ENCODE data around the gene ARPC1B. TPM values are rescaled to one million over a fixed set of nuclear protein-coding genes. Genes with fewer than 3 reads are reported as not detected.
"Not testable (repeated sequence)": the region's sequence is repeated elsewhere in the genome, so short reads cannot be mapped to it uniquely, and the experiment has no call there.

Gene ARPC1B
- total and polyA plus RNA-seq, 5 donors: 35.5 to 65.1 (median 52.9) TPM

DNA sequence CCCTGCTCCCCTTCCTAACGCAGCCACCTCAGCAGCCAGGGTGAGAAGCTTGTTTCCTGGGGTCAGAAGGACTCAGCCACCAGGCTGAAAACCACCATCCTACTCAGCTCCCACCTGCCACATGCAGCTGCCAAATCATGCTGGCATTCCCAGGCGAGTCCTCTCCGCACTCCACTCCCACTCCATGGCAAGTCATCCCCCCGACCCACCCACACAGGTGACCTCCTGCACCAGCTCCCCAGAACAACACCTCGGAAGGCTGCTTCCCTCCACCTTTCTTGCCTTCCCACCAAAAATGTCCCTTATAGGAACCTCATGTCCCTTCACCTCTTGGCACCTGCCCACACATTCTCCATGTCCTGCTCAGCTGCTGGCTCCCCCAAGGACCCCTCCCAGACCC is 29.2 kb downstream of the ARPC1B start:
- intact Hi-C loops (cut with DNase I): no loop called here
- no peaks in the 10 kb centered on the region for H3K27me3 ChIP-seq (ENCODE audit: control insufficient read depth, insufficient read depth)
- no peak overlapping the region for H3K27ac ChIP-seq (ENCODE audit: low read length)
- 93% methylated on average over 5 of the region's 5 CpGs for WGBS
- peaks cover 3% of the 10 kb centered on the region for H3K4me1 ChIP-seq (ENCODE audit: control insufficient read depth, insufficient read depth, low read length)
- H3K9me3 ChIP-seq (ENCODE audit: control insufficient read depth, low read length): no peaks in the 10 kb centered on the region
- ATAC-seq (no peak), DNase-seq (peak in 2 of 3 donors; percentile 33 to 35)
- no peak overlapping the region for H3K4me3 ChIP-seq (ENCODE audit: low read length)

DNA sequence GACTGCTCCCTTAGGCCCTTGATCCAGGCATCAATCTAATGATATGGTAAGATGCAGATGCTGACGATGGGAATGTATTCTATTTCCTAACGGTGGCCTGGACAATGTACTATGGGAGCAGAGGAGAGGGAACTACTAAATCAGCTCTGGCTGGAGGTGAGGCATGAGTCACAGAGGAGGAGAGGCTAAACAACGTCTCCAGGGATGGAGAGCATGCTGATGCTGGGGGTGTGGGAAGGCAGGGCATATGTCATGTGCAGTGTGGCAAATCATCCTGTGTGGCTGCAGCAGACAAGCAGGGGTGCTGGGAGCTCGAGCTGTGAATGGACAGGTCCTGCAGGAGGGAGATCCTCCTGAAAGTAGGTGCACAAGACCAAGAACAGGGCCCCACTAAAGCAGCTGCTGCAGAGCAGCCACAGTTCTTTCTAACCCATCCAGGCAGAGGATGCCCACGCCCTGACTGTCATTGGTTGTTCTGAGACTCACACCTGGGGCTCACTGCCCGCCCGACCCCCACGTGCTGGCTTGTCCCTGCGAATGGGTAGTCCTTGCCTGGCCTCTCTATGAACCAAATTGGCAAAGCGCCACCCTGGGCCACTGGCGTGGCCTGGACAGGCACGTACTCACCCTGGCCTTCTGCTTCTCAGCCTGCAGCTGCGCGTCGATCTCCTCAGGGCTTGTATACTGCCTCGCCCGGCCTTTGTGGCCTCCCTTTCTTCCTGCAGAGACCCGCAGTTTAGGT is 29.9 kb downstream of the ARPC1B start:
- 78% methylated on average over 18 of the region's 18 CpGs for WGBS
- intact Hi-C loops (cut with DNase I): no loop called here
- Histone ChIP-seq H3K4me3 (ENCODE audit: low read length) (no peak overlapping the region), H3K4me1 (ENCODE audit: control insufficient read depth, insufficient read depth, low read length) (peaks cover 3% of the 10 kb centered on the region), H3K27me3 (ENCODE audit: control insufficient read depth, insufficient read depth) (no peaks in the 10 kb centered on the region), H3K27ac (ENCODE audit: low read length) (no peak overlapping the region), H3K9me3 (ENCODE audit: control insufficient read depth, low read length) (no peaks in the 10 kb centered on the region)
- DNase-seq (peak in 2 of 3 donors; percentile 58 to 67), ATAC-seq (no peak)

DNA sequence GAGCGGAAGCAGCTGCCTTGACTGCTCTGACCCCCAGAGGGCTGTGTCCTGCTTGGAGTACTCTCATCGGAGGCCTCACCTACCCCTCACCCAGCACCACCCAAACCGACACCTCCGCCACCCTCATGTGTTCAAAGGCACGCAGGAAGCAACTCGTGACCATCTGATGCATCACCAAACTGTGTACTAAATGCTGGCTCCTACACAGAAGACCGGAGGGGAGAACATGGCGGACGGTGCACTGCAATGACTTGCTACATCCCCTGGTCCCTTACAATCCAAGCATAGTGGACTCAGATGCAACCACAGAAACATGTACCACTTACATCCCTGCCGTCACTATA is 30.4 kb downstream of the ARPC1B start:
- ATAC-seq: no peak
- H3K9me3 ChIP-seq (ENCODE audit: control insufficient read depth, low read length): no peaks in the 10 kb centered on the region
- no peak overlapping the region for H3K27ac ChIP-seq (ENCODE audit: low read length)
- no peak overlapping the region for H3K4me3 ChIP-seq (ENCODE audit: low read length)
- DNase-seq: peak in 2 of 3 donors; percentile 41 to 51
- H3K4me1 ChIP-seq (ENCODE audit: control insufficient read depth, insufficient read depth, low read length): peaks cover 6% of the 10 kb centered on the region
- intact Hi-C loops (cut with DNase I): no loop called here
- 93% methylated on average over 10 of the region's 10 CpGs for WGBS
- H3K27me3 ChIP-seq (ENCODE audit: control insufficient read depth, insufficient read depth): no peaks in the 10 kb centered on the region

DNA sequence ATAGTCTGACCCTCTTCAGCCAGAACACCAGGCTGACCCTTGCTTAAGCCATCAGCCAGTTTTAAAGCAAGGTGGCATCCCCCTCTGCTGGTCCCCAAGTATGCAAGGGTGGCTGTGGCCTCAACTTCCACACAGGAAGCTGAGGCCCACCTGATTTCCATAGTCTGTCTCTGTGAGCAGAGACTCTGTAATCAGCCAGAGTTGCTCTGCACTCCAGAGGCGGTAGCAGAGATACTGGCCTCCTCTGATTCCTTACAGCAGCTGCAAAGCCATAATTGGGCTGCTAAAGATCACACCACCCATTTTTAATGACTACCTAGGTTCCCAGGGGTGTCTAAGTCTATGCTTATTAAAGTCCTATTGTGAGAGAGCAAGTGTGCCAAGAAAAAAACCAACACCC is 32.0 kb downstream of the ARPC1B start:
- Histone ChIP-seq H3K27ac (ENCODE audit: low read length) (no peak overlapping the region), H3K4me1 (ENCODE audit: control insufficient read depth, insufficient read depth, low read length) (peaks cover 7% of the 10 kb centered on the region)
- 66% methylated on average over 1 of the region's 1 CpG for WGBS

DNA sequence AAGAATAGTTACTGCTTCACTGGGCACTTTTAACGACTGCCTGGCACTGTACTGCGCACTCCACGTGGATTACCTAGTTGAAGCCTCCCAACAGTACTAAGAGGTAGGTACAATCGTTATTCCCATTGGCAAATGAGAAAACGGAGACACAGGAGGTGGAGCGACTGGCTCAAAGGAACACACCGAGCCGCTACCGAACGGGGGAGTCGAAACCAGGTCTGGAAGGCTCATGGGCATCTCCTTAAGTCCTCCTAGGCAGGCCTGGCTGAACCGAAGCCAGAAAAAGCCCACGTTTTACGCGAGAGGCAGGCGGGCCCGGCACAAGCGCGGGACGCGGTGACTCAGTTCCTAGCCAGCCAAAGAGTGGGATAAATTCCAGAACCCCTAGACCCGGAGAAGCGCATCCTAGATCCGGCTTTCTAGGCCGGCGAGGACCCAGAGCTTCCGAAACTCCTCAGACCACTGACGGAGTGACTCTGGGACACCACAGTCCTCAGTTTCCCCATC is 33.4 kb downstream of the ARPC1B start:
- H3K4me1 ChIP-seq (ENCODE audit: control insufficient read depth, insufficient read depth, low read length): peaks cover 7% of the 10 kb centered on the region
- DNase-seq (peak; percentile 71 to 79 (median 75)), ATAC-seq (peak; percentile 8 to 71)
- H3K9me3 ChIP-seq (ENCODE audit: control insufficient read depth, low read length): no peaks in the 10 kb centered on the region
- H3K27me3 ChIP-seq (ENCODE audit: control insufficient read depth, insufficient read depth): no peaks in the 10 kb centered on the region
- H3K4me3 ChIP-seq (ENCODE audit: low read length): peak overlapping the region; percentile 97
- WGBS: under 1% methylated on average over 28 of the region's 28 CpGs
- H3K27ac ChIP-seq (ENCODE audit: low read length): peak overlapping the region; percentile 99
- intact Hi-C loops (cut with DNase I): no loop called here

More for the DNA sequence above, 32.0 kb downstream of the ARPC1B start:
- intact Hi-C loops (cut with DNase I): no loop called here
- Histone ChIP-seq H3K27me3 (ENCODE audit: control insufficient read depth, insufficient read depth) (no peaks in the 10 kb centered on the region), H3K9me3 (ENCODE audit: control insufficient read depth, low read length) (no peaks in the 10 kb centered on the region), H3K4me3 (ENCODE audit: low read length) (no peak overlapping the region)
- ATAC-seq: no peak
- peak in 1 of 3 donors; percentile 4 for DNase-seq

DNA sequence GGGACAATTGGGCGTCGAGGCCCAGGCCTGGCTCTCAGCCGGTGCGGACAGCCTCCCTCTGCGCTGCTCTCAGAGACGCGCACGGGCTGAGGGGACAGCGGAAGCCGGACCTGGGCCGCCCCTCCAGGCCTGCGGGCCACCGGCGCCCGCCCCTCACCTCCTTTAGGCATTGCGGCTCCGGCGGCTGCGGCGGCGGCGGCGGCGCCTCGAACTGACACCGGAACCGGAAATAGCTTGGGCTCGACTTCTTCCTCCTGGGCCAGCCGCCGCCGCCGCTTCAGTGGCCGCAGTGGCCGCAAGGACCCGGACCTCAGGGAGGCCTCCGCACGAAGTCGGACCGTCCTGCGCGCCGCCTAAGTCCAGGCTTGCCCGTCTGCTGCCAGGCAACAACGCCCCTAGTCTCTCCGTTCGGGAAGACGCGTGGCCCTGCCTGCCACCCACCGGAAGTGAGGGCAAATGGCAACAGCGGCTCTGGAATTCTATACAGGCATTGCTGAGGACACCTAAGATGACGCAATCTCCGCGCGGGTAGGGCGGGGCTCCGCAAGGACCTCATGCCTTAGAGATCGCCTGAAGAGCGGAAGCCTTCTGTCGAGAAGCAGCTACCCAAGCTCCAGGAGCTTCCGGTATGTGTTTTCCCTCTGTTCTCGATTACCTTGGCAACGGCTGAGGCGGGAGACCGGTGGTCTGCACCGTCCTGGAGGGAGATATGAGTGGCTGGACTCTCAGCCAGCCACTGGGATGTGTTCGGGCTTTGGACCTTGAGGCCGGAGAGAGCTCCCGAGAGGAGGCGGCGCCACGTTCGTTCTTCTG is 34.1 kb downstream of the ARPC1B start, which contains the start of the genes BUD31 and PDAP1:
Gene BUD31 (plus strand): TSS at position 591 of the 813 bp plus-strand sequence. CDS start 2,124 bp downstream, outside the sequence.
Gene PDAP1 (minus strand): TSS at position 219 of the 813 bp plus-strand sequence. CDS start 49 bp downstream, at position 170.
- ATAC-seq: peak; percentile 95 to 96
- under 1% methylated on average over 72 of the region's 72 CpGs for WGBS
- intact Hi-C loops (cut with DNase I): no loop called here

DNA sequence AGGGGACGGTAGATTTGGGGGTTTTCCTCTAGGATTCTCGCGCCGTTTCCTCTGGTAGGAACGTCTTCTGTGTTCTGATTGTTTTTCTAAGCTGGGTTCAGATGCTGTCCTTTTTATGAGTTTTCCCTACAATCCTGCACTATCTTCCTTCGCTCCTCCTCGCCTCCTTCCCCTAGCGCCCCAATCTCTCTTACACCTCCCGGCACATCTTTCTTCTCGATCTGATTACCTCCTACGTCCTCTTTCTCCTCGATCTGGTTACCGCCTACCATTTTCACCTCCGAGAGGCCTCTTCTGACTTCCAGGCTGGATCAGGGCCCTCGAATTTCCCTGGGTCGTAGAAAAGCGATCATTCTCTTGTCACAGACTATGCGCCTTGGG is 34.7 kb downstream of the ARPC1B start:
- Histone ChIP-seq H3K4me3 (ENCODE audit: low read length) (peak overlapping the region; percentile 97), H3K27ac (ENCODE audit: low read length) (peak overlapping the region; percentile 99), H3K9me3 (ENCODE audit: control insufficient read depth, low read length) (no peaks in the 10 kb centered on the region), H3K27me3 (ENCODE audit: control insufficient read depth, insufficient read depth) (no peaks in the 10 kb centered on the region), H3K4me1 (ENCODE audit: control insufficient read depth, insufficient read depth, low read length) (peaks cover 7% of the 10 kb centered on the region)
- 0% methylated on average over 18 of the region's 18 CpGs for WGBS
- ATAC-seq: no peak
- intact Hi-C loops (cut with DNase I): no loop called here
- peak in 2 of 3 donors; percentile 6 to 33 for DNase-seq

More for the DNA sequence above, 34.1 kb downstream of the ARPC1B start, which contains the start of the genes BUD31 and PDAP1:
- Histone ChIP-seq H3K4me3 (ENCODE audit: low read length) (peak within 1 kb of the TSS; percentile 97), H3K27me3 (ENCODE audit: control insufficient read depth, insufficient read depth) (no peaks in the 10 kb centered on the region), H3K4me1 (ENCODE audit: control insufficient read depth, insufficient read depth, low read length) (peaks cover 7% of the 10 kb centered on the region), H3K27ac (ENCODE audit: low read length) (peak within 1 kb of the TSS; percentile 99), H3K9me3 (ENCODE audit: control insufficient read depth, low read length) (no peaks in the 10 kb centered on the region)
- DNase-seq: peak; percentile 96 to 98 (median 97)

DNA sequence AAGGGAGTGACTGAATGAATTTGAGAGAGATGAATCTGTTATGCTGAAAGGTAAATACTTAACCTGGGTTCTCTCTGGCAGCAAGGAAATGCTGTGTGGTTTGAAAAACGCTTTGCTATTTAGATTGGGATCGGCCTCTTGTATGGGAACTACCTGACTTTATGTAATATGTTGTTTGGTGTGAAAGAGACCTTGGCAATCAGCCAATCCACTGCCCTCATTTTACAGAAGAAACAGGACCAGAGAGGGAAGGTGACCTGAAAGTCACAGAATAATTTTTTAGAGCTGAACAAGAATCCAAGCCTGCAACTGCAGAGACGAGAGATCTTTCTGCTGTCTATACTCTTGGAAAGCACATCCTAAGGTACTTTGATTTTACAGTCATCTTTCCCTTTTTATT is 35.3 kb downstream of the ARPC1B start:
- 45% methylated on average over 3 of the region's 3 CpGs for WGBS
- no peak for ATAC-seq
- H3K4me1 ChIP-seq (ENCODE audit: control insufficient read depth, insufficient read depth, low read length): peaks cover 7% of the 10 kb centered on the region

DNA sequence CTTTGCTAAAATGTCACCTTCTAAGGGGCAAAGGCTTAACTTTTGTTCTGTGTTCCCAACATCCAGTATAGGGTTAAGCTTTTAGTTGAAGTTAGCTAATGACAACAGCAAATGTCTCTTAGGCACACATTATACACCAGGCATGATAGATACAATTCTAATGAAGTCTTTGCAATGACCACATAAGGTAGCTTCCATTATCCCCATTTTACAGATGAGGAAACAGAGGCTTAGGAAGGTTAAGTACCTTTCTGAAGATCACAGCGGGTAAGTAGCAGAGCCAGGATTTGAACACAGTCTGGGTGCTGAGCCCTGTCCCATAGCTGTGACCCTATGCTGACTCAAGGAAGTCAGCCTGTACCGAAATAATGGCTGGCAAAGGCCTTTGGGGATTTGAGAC is 36.1 kb downstream of the ARPC1B start:
- H3K4me1 ChIP-seq (ENCODE audit: control insufficient read depth, insufficient read depth, low read length): peaks cover 7% of the 10 kb centered on the region
- no peak overlapping the region for H3K27ac ChIP-seq (ENCODE audit: low read length)
- 89% methylated on average over 2 of the region's 2 CpGs for WGBS
- no peaks in the 10 kb centered on the region for H3K27me3 ChIP-seq (ENCODE audit: control insufficient read depth, insufficient read depth)
- H3K9me3 ChIP-seq (ENCODE audit: control insufficient read depth, low read length): no peaks in the 10 kb centered on the region
- ATAC-seq (no peak), DNase-seq (no peak)
- H3K4me3 ChIP-seq (ENCODE audit: low read length): no peak overlapping the region
- intact Hi-C loops (cut with DNase I): no loop called here

More for the DNA sequence above, 35.3 kb downstream of the ARPC1B start:
- H3K27me3 ChIP-seq (ENCODE audit: control insufficient read depth, insufficient read depth): no peaks in the 10 kb centered on the region
- DNase-seq: no peak
- intact Hi-C loops (cut with DNase I): no loop called here
- H3K27ac ChIP-seq (ENCODE audit: low read length): no peak overlapping the region
- no peaks in the 10 kb centered on the region for H3K9me3 ChIP-seq (ENCODE audit: control insufficient read depth, low read length)
- peak overlapping the region; percentile 97 for H3K4me3 ChIP-seq (ENCODE audit: low read length)

DNA sequence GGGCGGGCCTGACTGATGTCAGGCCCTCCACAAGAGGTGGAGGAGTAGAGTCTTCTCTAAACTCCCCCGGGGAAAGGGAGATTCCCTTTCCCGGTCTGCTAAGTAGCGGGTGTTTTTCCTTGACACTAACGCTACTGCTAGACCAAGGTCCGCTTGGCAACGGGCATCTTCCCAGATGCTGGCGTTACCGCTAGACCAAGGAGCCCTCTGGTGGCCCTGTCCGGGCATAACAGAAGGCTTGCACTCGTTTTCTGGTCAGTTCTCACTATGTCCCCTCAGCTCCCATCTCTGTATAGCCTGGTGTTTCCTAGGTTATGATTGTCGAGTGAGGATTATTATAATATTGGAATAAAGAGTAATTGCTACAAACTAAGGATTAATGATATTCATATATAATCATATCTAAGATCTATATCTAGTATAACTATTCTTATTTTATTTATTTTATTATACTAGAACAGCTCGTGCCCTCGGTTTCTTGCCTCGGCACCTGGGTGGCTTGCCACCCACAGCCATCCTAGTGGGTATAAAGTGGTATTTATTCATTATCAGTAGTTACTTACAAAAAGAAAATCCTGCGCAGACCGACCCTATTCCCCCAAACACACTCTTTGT is 41.1 kb downstream of the ARPC1B start:
- 58% methylated on average over 17 of the region's 17 CpGs for WGBS
- H3K9me3 ChIP-seq (ENCODE audit: control insufficient read depth, low read length); H3K4me1 ChIP-seq (ENCODE audit: control insufficient read depth, insufficient read depth, low read length); H3K27ac ChIP-seq (ENCODE audit: low read length); ATAC-seq; H3K4me3 ChIP-seq (ENCODE audit: low read length); H3K27me3 ChIP-seq (ENCODE audit: control insufficient read depth, insufficient read depth); intact Hi-C loops (cut with DNase I): not testable (repeated sequence)
- DNase-seq: peak; percentile 70 to 88 (median 86)
